ENCODE data around the gene LRIG1. TPM values are rescaled to one million over a fixed set of nuclear protein-coding genes. Genes with fewer than 3 reads are reported as not detected.

LRIG1 gene
- total RNA-seq, 1 experiment from 2014 or later = 5.3 TPM

- intact Hi-C loops (cut with micrococcal nuclease; ENCODE audit: unreplicated experiment) (no loop called here), in situ Hi-C loops (cut with HindIII; ENCODE audit: low pct_unique_long_range_greater_than_20kb, low sequenced_read_pairs) (no loop called here)
- Histone ChIP-seq H3K4me1 (ENCODE audit: control insufficient read depth, insufficient read depth, low read length) (no peaks in the 10 kb centered on the region), H3K27me3 (ENCODE audit: control insufficient read depth, insufficient read depth, low read length) (no peaks in the 10 kb centered on the region), H3K4me3 (ENCODE audit: low read depth in 2 of 2, low read length in 2 of 2) (no peak overlapping the region), H3K9me3 (ENCODE audit: control insufficient read depth, insufficient read depth, low read depth, low read length) (no peaks in the 10 kb centered on the region), H3K27ac (ENCODE audit: low read length) (no peak overlapping the region), H3K36me3 (ENCODE audit: control insufficient read depth, insufficient read depth, low read length) (no peaks in the 10 kb centered on the region)
- ATAC-seq = no peak
- DNase-seq (ENCODE audit: low read depth, low spot score) = no peak
- no TSS peak for BruUV-seq (replicated peaks)
- CTCF ChIA-PET = no interaction called here
- no peak for TF ChIP-seq REST (IDR thresholded peaks at IDR 0.05; ENCODE audit: insufficient read depth in 1 of 2, low read depth in 2 of 2, low read length in 1 of 2)
- no peak for TF ChIP-seq CTCF (IDR thresholded peaks at IDR 0.05)
- no peak for TF ChIP-seq SIN3A (IDR thresholded peaks at IDR 0.05; ENCODE audit: borderline replicate concordance, insufficient read depth, low read depth, low read length)
- no peak for TF ChIP-seq POLR2AphosphoS5 (IDR thresholded peaks at IDR 0.05; ENCODE audit: low read depth, low read length)
- no peak for TF ChIP-seq TCF7L2 (IDR thresholded peaks at IDR 0.05; ENCODE audit: low read depth, low read length)
- POLR2A ChIA-PET = interaction anchor here (0.7 kb wide), 1 partner anchor 38 kb away, joined by 3 read pairs; no protein-coding TSS in a partner anchor
These were observed 134.1 kb downstream of the LRIG1 start for GRCh38 chr3:66366747-66367146.

- no peak overlapping the region for H3K27ac ChIP-seq (ENCODE audit: low read length)
- ChIA-PET POLR2A (no interaction called here), CTCF (no interaction called here)
- no peaks in the 10 kb centered on the region for H3K4me1 ChIP-seq (ENCODE audit: control insufficient read depth, insufficient read depth, low read length)
- TF ChIP-seq POLR2AphosphoS5 (IDR thresholded peaks at IDR 0.05; ENCODE audit: low read depth, low read length) (no peak), SIN3A (IDR thresholded peaks at IDR 0.05; ENCODE audit: borderline replicate concordance, insufficient read depth, low read depth, low read length) (no peak), TCF7L2 (IDR thresholded peaks at IDR 0.05; ENCODE audit: low read depth, low read length) (no peak), CTCF (IDR thresholded peaks at IDR 0.05) (no peak), REST (IDR thresholded peaks at IDR 0.05; ENCODE audit: insufficient read depth in 1 of 2, low read depth in 2 of 2, low read length in 1 of 2) (no peak)
- DNase-seq (ENCODE audit: low read depth, low spot score) (no peak), ATAC-seq (no peak)
- H3K36me3 ChIP-seq (ENCODE audit: control insufficient read depth, insufficient read depth, low read length) = no peaks in the 10 kb centered on the region
- intact Hi-C loops (cut with micrococcal nuclease; ENCODE audit: unreplicated experiment) = no loop called here
- no peaks in the 10 kb centered on the region for H3K27me3 ChIP-seq (ENCODE audit: control insufficient read depth, insufficient read depth, low read length)
- no peaks in the 10 kb centered on the region for H3K9me3 ChIP-seq (ENCODE audit: control insufficient read depth, insufficient read depth, low read depth, low read length)
- no peak overlapping the region for H3K4me3 ChIP-seq (ENCODE audit: low read depth in 2 of 2, low read length in 2 of 2)
- in situ Hi-C loops (cut with HindIII; ENCODE audit: low pct_unique_long_range_greater_than_20kb, low sequenced_read_pairs) = no loop called here
- no TSS peak for BruUV-seq (replicated peaks)
These were observed 135.7 kb downstream of the LRIG1 start for GRCh38 chr3:66365080-66365479.

Measured in Panc1 (cell line).